Activated CD4-positive, alpha-beta memory T cell treated with anti-CD3 and anti-CD28 coated beads, Interleukin-2, amount 10 ng/mL, durations not matched to agents 7 days and 5 days (primary cell): ENCODE data around the gene GPR32. TPM values are rescaled to one million over a fixed set of nuclear protein-coding genes. Genes with fewer than 3 reads are reported as not detected.
A peak's percentile ranks its signal among the peaks of the same experiment; 100 is the strongest.
"Not testable (repeated sequence)": the region's sequence is repeated elsewhere in the genome, so short reads cannot be mapped to it uniquely, and the experiment has no call there.

ENCODE experiments used
- CTCF ChIA-PET: fragments of 350-600 bp; sonication (Branson Sonifier 250); formaldehyde crosslinking; loops from one replicate; lab custom pipeline; 2021; ENCODE audit warnings: antibody characterized with exemption, inconsistent platforms; lab: Charles Lee
- POLR2A ChIA-PET: fragments of 350-600 bp; sonication (Branson Sonifier 250); formaldehyde crosslinking; loops from one replicate; lab custom pipeline; 2021; ENCODE audit warnings: antibody characterized with exemption; lab: Charles Lee
- DNase-seq: peaks from one replicate; pipeline ENCODE4 v3.0.0-alpha.2; 2020
- H3K27ac Mint-ChIP-seq: one replicate; pipeline ENCODE4 v1.8.0; 2021; ENCODE audit warnings: mild to moderate bottlenecking, mixed read lengths
- H3K27me3 Mint-ChIP-seq: one replicate; pipeline ENCODE4 v1.8.0; 2021; ENCODE audit warnings: mixed read lengths
- H3K36me3 Mint-ChIP-seq: one replicate; pipeline ENCODE4 v1.8.0; 2021; ENCODE audit warnings: low read depth, mixed read lengths
- H3K4me1 Mint-ChIP-seq: one replicate; pipeline ENCODE4 v1.8.0; 2021; ENCODE audit warnings: mixed read lengths
- H3K4me3 Mint-ChIP-seq: one replicate; pipeline ENCODE4 v1.8.0; 2021; ENCODE audit warnings: mild to moderate bottlenecking, mixed read lengths
- H3K9me3 Mint-ChIP-seq: one replicate; pipeline ENCODE4 v1.8.0; 2021; ENCODE audit warnings: mixed read lengths
- total RNA-seq, 2 experiments: library from RNA; stranded (reverse); gene quantifications; one replicate each; pipeline ENCODE4 v1.2.3, GENCODE V29; 2021

GPR32 gene, protein sequence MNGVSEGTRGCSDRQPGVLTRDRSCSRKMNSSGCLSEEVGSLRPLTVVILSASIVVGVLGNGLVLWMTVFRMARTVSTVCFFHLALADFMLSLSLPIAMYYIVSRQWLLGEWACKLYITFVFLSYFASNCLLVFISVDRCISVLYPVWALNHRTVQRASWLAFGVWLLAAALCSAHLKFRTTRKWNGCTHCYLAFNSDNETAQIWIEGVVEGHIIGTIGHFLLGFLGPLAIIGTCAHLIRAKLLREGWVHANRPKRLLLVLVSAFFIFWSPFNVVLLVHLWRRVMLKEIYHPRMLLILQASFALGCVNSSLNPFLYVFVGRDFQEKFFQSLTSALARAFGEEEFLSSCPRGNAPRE
- not detected for total RNA-seq

DNA sequence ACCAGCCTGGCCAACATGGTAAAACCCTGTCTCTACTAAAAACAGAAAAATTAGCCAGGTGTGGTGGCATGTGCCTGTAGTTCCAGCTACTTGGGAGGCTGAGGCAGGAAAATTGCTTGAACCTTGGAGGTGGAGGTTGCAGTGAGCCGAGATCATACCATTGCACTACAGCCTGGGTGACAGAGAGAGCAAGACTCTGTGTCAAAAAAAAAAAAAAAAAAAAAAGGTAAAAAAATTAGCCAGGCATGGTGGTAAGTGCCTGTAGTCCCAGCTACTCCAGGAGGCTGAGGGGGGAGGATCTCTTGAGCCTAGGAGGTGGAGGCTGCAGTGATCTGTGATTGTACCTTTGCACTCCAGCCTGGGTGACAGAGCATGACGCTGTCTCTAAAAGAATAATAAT, at the start of gene GPR32:
GPR32 (plus strand) TSS at position 301 of the 400 bp plus-strand sequence. CDS start 137 bp downstream, outside the sequence.
- H3K4me1 Mint-ChIP-seq, H3K27me3 Mint-ChIP-seq, DNase-seq, CTCF ChIA-PET, H3K36me3 Mint-ChIP-seq, H3K9me3 Mint-ChIP-seq, H3K4me3 Mint-ChIP-seq, H3K27ac Mint-ChIP-seq: not testable (repeated sequence)
- POLR2A ChIA-PET, result interaction anchor here (0.6 kb wide), 1 partner anchor 121 kb away, joined by 3 read pairs; no protein-coding TSS in a partner anchor

DNA sequence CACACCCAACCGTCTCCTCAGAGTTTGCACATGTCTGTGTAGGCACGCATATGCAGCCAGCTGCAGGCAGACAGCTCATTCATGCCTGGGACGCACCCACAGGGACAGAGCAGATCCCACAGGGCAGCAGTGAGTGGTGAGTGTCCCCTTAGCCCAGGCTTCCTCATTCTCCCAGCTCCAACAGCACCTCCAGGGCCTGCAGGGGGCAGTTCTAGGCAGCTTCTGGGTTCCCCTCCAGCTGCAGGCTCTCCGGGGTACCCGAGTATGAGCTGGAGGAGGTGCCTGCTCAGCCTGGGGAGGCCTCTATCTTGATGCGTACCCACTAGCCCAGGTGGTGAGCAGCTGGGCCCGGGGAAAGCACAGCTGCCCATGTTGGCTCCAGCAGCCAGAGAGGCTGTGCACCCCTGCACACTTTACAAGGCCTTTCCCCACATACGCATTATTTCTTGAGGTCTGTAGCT, 49.3 kb upstream of the GPR32 start:
- Mint-ChIP-seq H3K9me3 (no peaks in the 10 kb centered on the region), H3K4me1 (peaks cover 15% of the 10 kb centered on the region), H3K4me3 (no peak overlapping the region), H3K27ac (no peak overlapping the region), H3K27me3 (peaks cover 48% of the 10 kb centered on the region), H3K36me3 (no peaks in the 10 kb centered on the region)
- ChIA-PET CTCF (interaction anchor here (0.6 to 1.1 kb wide), 2 partner anchors 15 to 143 kb away, joined by 3 read pairs; no protein-coding TSS in a partner anchor), POLR2A (no interaction called here)
- no peak for DNase-seq

DNA sequence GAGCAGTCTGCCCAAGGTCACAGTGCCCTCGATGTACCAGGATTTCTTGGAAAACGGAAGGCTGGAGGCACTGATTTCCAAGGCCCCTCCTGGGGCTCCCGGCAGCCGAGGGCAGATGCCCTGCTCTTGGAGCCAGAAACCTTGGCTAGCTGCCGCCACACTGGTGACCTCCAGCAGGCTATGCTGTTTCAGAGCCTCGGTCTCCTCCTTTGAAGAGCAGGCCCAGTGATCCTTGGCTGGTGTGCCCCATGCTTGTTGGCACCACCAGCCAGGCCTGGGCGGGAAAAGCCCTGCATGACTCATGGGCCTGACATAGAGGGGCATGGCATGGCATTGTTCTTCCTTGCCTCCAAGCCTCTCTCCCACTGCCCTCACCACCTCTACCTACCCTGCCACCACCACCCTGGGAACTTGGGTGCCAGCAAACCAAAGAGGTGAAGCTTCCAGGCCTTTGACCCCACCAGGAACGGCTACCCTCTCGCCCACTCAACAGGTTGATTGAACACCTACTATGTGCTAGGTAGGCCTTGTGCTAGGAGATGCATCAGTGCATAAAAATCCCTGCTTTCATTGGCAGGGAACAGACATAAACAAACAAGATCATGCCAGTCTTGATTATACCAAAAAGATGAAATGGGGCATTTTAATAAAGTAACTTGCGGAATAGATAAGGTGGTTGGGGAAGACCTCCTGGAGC, 48.7 kb upstream of the GPR32 start:
- Mint-ChIP-seq H3K9me3 (no peaks in the 10 kb centered on the region), H3K27me3 (peaks cover 48% of the 10 kb centered on the region), H3K36me3 (no peaks in the 10 kb centered on the region), H3K4me3 (no peak overlapping the region), H3K4me1 (peaks cover 18% of the 10 kb centered on the region), H3K27ac (no peak overlapping the region)
- DNase-seq, result no peak
- ChIA-PET CTCF (interaction anchor here (0.6 to 1.1 kb wide), 2 partner anchors 15 to 142 kb away, joined by 3 read pairs; no protein-coding TSS in a partner anchor), POLR2A (no interaction called here)

DNA sequence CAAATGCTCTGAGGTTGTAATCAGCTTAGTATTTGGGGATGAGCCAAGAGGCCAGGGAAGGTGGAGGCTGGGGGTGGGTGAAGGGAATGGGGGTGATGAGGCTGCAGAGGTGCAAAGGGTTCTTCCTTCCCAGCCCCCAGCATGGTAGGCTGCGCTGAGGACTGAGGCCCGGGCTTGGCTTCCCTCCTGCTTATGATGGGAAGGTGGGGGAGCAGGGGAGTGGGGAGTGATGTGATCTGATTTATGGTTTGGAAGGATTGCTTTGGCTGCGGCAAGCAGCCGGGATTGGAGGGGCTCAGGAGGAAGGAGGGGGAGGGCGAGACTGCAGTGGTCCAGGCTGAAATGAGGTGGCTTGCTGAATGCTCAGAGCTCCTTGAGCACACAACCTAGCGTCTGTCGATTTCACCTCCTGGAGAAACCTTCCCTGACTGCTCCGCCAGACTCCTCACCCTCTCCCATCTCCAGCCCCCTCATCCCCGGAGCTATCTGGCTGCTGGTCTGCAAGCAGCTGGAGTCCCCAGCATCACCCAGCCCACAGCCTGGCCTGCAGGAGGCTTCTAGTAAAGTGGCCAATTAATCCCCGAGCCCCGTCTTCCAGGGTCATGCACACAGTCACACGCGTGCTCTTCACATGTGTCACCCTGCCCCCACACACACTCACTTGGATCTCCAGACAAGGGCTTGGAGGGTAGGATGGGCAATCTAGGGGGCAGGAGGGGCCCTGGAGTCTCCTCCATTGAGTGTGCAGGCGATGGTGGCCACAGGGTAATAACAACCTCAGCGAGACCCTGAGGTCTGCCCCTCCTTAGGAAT, 47.9 kb upstream of the GPR32 start:
- POLR2A ChIA-PET, result no interaction called here
- DNase-seq, result no peak
- H3K27me3 Mint-ChIP-seq, result peaks cover 46% of the 10 kb centered on the region
- H3K9me3 Mint-ChIP-seq, result no peaks in the 10 kb centered on the region
- no peak overlapping the region for H3K4me3 Mint-ChIP-seq
- H3K36me3 Mint-ChIP-seq, result no peaks in the 10 kb centered on the region
- CTCF ChIA-PET, result interaction anchor here (1.0 kb wide), 1 partner anchor 61 kb away, joined by 7 read pairs; no protein-coding TSS in a partner anchor
- H3K27ac Mint-ChIP-seq, result no peak overlapping the region
- H3K4me1 Mint-ChIP-seq, result peaks cover 18% of the 10 kb centered on the region

DNA sequence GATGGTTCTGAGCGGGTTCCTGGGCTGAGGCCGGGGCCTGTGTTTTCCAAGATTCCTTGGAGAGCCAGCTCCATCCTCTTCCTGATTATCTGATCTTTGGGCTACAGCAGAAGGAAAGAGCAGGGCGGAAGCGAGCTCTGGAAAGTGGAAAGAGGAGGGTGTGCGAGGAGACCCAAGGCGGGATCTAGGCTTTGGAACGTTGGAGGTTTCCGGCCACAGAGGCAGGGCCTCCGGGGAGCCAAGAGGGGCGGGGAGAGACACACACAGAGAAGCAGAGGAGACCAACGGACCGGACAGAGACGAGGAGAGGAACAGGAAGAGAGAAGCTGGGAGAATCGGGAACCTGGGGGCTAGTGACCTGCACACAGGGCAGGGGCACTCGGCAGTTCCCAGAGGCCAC, 47.2 kb upstream of the GPR32 start, which contains the start of gene CLEC11A:
CLEC11A (plus strand) TSS at position 296 of the 400 bp plus-strand sequence. CDS start 162 bp downstream, outside the sequence.
- Mint-ChIP-seq H3K27ac (no peak within 1 kb of the TSS), H3K27me3 (peaks cover 42% of the 10 kb centered on the region), H3K4me3 (peak within 1 kb of the TSS; percentile 28), H3K36me3 (no peaks in the 10 kb centered on the region), H3K9me3 (no peaks in the 10 kb centered on the region), H3K4me1 (peaks cover 20% of the 10 kb centered on the region)
- POLR2A ChIA-PET, result no interaction called here
- no peak for DNase-seq
- CTCF ChIA-PET, result interaction anchor here (1.0 kb wide), 1 partner anchor 61 kb away, joined by 7 read pairs; no protein-coding TSS in a partner anchor

DNA sequence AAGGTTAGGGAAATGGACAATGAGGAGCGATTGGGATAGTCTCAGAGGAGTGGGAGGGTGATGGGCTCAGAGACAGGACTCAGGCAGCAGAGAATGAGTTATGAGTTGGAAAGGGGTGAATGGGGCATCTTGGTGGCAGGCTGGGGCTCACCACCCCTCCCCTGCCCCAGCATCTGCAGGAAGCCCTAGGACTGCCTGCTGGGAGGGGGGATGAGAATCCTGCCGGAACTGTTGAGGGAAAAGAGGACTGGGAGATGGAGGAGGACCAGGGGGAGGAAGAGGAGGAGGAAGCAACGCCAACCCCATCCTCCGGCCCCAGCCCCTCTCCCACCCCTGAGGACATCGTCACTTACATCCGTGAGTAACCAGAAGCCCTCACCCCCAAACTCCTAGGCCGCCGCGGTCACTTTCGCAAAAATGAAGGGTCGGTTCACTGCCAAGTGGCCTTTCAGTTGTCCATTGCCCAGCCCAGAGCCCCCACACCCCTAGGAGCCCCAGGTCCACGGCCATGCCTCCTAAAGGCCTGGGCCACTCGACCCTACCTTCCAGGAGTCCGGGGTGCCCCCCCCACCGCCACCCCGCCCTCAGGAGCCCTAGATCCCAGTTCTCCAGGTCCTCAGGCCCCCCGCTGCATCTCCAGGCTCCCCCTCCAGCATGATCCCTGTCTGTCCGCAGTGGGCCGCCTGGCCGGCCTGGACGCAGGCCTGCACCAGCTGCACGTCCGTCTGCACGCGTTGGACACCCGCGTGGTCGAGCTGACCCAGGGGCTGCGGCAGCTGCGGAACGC, 46.3 kb upstream of the GPR32 start:
- peaks cover 43% of the 10 kb centered on the region for H3K27me3 Mint-ChIP-seq
- H3K27ac Mint-ChIP-seq, result no peak overlapping the region
- ChIA-PET POLR2A (interaction anchor here (1.5 kb wide), 1 partner anchor 75 kb away, joined by 3 read pairs; no protein-coding TSS in a partner anchor), CTCF (interaction anchor here (1.4 to 1.6 kb wide), 4 partner anchors 11 to 355 kb away, joined by 3 to 8 read pairs (median 5); no protein-coding TSS in a partner anchor)
- H3K36me3 Mint-ChIP-seq, result no peaks in the 10 kb centered on the region
- no peaks in the 10 kb centered on the region for H3K9me3 Mint-ChIP-seq
- H3K4me1 Mint-ChIP-seq, result peaks cover 24% of the 10 kb centered on the region
- DNase-seq, result no peak
- peak overlapping the region; percentile 7 for H3K4me3 Mint-ChIP-seq

DNA sequence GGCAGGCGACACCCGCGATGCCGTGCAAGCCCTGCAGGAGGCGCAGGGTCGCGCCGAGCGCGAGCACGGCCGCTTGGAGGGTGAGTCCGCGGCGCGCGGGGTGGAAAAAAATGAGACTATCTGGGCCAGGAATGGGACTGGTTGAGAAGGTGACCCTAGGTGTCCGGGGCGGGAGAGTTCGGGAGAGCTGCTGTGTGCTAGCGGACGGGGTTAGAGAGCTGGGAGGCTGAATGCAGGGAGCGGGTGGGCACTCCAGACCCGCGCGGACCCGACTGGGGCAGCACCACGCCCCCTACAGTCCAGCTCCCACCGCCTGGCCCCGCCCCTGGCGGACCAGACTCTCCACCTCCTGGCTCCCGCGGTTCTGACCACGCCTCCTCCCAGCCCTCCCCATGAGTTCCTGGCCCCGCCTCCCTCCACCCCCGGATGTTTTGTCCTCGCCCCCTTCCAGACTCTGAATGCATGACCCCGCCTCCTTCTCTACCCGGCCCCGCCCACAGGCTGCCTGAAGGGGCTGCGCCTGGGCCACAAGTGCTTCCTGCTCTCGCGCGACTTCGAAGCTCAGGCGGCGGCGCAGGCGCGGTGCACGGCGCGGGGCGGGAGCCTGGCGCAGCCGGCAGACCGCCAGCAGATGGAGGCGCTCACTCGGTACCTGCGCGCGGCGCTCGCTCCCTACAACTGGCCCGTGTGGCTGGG, 45.6 kb upstream of the GPR32 start:
- Mint-ChIP-seq H3K27ac (no peak overlapping the region), H3K27me3 (peaks cover 43% of the 10 kb centered on the region), H3K4me1 (peaks cover 24% of the 10 kb centered on the region), H3K36me3 (no peaks in the 10 kb centered on the region), H3K4me3 (peak overlapping the region; percentile 70), H3K9me3 (no peaks in the 10 kb centered on the region)
- CTCF ChIA-PET, result interaction anchor here (0.6 to 1.6 kb wide), 13 partner anchors 10 to 367 kb away, joined by 3 to 8 read pairs (median 4); no protein-coding TSS in a partner anchor
- DNase-seq, result peak; percentile 95
- POLR2A ChIA-PET, result interaction anchor here (0.8 to 1.5 kb wide), 3 partner anchors 74 to 699 kb away, joined by 3 read pairs; partner anchors contain the start of genes VRK3 and ZNF473

DNA sequence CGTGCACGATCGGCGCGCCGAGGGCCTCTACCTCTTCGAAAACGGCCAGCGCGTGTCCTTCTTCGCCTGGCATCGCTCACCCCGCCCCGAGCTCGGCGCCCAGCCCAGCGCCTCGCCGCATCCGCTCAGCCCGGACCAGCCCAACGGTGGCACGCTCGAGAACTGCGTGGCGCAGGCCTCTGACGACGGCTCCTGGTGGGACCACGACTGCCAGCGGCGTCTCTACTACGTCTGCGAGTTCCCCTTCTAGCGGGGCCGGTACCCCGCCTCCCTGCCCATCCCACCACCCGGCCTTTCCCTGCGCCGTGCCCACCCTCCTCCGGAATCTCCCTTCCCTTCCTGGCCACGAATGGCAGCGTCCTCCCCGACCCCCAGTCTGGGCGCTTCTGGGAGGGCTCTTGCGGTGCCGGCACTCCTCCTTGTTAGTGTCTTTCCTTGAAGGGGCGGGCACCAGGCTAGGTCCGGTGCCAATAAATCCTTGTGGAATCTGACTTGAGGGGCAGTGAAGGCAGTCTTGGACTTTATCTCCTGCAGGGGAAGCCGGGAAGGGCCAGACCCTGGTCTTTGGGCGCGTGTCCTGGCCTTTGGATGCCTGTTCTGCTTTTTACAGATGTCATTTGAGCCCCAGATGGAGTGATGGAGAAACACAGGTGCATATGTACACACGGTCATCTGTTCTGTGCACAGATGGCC, 44.9 kb upstream of the GPR32 start:
- CTCF ChIA-PET, result interaction anchor here (0.6 to 1.6 kb wide), 12 partner anchors 9 to 368 kb away, joined by 3 to 8 read pairs (median 4); no protein-coding TSS in a partner anchor
- H3K36me3 Mint-ChIP-seq, result no peaks in the 10 kb centered on the region
- H3K27me3 Mint-ChIP-seq, result peaks cover 39% of the 10 kb centered on the region
- POLR2A ChIA-PET, result interaction anchor here (0.8 to 1.5 kb wide), 3 partner anchors 73 to 700 kb away, joined by 3 read pairs; partner anchors contain the start of genes VRK3 and ZNF473
- H3K4me1 Mint-ChIP-seq, result peaks cover 20% of the 10 kb centered on the region
- H3K9me3 Mint-ChIP-seq, result no peaks in the 10 kb centered on the region
- H3K4me3 Mint-ChIP-seq, result peak overlapping the region; percentile 70
- no peak for DNase-seq
- H3K27ac Mint-ChIP-seq, result no peak overlapping the region

DNA sequence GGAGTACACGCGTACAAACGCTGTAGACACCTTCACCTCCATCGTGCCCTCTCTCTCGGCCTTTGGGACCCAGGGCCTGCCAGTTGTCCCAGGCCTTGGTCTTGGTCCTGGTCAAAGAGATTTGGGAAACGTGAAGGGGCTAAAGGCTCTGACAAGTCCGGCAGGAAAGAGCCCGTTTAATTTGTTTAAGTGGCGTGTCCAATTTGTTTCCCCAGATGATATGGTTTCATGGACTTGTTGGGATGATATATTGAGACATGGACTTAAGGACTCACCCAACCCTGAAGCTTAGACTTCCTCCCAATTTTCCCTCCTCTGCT, 44.4 kb upstream of the GPR32 start:
- ChIA-PET CTCF (no interaction called here), POLR2A (no interaction called here)
- H3K9me3 Mint-ChIP-seq, result no peaks in the 10 kb centered on the region
- H3K36me3 Mint-ChIP-seq, result no peaks in the 10 kb centered on the region
- peaks cover 18% of the 10 kb centered on the region for H3K4me1 Mint-ChIP-seq
- peaks cover 34% of the 10 kb centered on the region for H3K27me3 Mint-ChIP-seq
- peak overlapping the region; percentile 70 for H3K4me3 Mint-ChIP-seq
- DNase-seq, result no peak
- no peak overlapping the region for H3K27ac Mint-ChIP-seq

DNA sequence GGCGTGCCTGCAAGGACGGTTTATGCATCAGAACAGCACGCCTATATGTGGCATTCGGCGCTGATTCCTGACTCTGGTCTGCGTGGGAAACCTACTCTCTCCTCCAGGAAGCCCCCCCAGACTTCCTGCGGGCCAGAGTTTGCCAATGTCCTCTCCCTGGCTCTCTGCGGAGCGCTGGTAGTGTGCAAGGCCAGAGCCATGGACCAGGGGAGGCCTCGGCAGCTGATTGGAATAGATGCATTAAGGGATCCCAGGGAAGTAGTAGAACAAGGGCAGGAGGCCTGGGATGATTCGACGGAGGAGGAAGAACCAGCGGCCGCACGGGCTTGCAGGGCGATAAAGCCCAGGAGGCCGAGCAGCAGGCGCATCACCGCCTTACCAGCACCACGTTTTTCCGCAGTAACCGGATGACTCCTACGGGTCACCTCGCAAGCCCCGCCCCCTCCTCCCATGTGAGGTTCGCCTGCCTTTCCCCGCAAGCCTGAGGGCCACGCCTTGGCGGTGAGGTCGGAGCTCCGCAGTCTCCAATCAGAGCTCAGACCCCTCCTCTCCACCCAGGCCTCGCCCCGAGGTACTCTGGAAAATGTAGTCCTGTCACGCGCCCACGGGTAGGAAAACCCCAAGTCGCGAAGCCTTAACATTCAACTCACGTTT, 42.1 kb upstream of the GPR32 start:
- Mint-ChIP-seq H3K36me3 (no peaks in the 10 kb centered on the region), H3K27ac (no peak overlapping the region), H3K27me3 (peaks cover 20% of the 10 kb centered on the region), H3K4me3 (no peak overlapping the region), H3K4me1 (peaks cover 15% of the 10 kb centered on the region), H3K9me3 (no peaks in the 10 kb centered on the region)
- ChIA-PET CTCF (no interaction called here), POLR2A (interaction anchor here (1.1 kb wide), 1 partner anchor 76 kb away, joined by 3 read pairs; no protein-coding TSS in a partner anchor)
- peak; percentile 49 for DNase-seq
